ENCODE results near the gene ZDHHC11B.
"Not testable (repeated sequence)": the region's sequence is repeated elsewhere in the genome, so short reads cannot be mapped to it uniquely, and the experiment has no call there.

The ZDHHC11B gene

GRCh38 chr5:784428-785177, at the start of gene ZDHHC11B:
Gene ZDHHC11B (minus strand): TSS chr5:784729. CDS start chr5:766919, 17,810 bp downstream.
- DNase-seq (ENCODE audit: extremely low read depth in 1 of 2, low read depth in 1 of 2) = peak; percentile 62 to 91

- DNase-seq (ENCODE audit: extremely low read depth in 1 of 2, low read depth in 1 of 2) = not testable (repeated sequence)
Observed at GRCh38 chr5:834013-834412, 49.5 kb upstream of the ZDHHC11B start.

- not testable (repeated sequence) for DNase-seq (ENCODE audit: extremely low read depth in 1 of 2, low read depth in 1 of 2)
Observed at GRCh38 chr5:828194-828593, 43.7 kb upstream of the ZDHHC11B start.

GRCh38 chr5:825544-825943, 41.0 kb upstream of the ZDHHC11B start:
- not testable (repeated sequence) for DNase-seq (ENCODE audit: extremely low read depth in 1 of 2, low read depth in 1 of 2)

GRCh38 chr5:821504-821903, 37.0 kb upstream of the ZDHHC11B start:
- no peak for DNase-seq (ENCODE audit: extremely low read depth in 1 of 2, low read depth in 1 of 2)

- no peak for DNase-seq (ENCODE audit: extremely low read depth in 1 of 2, low read depth in 1 of 2)
Observed at GRCh38 chr5:820245-820644, 35.7 kb upstream of the ZDHHC11B start.

- DNase-seq (ENCODE audit: extremely low read depth in 1 of 2, low read depth in 1 of 2) = no peak
Observed at GRCh38 chr5:819078-819477, 34.5 kb upstream of the ZDHHC11B start.

GRCh38 chr5:816176-816575, 31.6 kb upstream of the ZDHHC11B start:
- DNase-seq (ENCODE audit: extremely low read depth in 1 of 2, low read depth in 1 of 2) = no peak

- DNase-seq (ENCODE audit: extremely low read depth in 1 of 2, low read depth in 1 of 2) = no peak
Observed at GRCh38 chr5:815449-815848, 30.9 kb upstream of the ZDHHC11B start.

- DNase-seq (ENCODE audit: extremely low read depth in 1 of 2, low read depth in 1 of 2) = not testable (repeated sequence)
Observed at GRCh38 chr5:813575-813974, 29.0 kb upstream of the ZDHHC11B start.

- not testable (repeated sequence) for DNase-seq (ENCODE audit: extremely low read depth in 1 of 2, low read depth in 1 of 2)
Observed at GRCh38 chr5:811384-811783, 26.9 kb upstream of the ZDHHC11B start.

- not testable (repeated sequence) for DNase-seq (ENCODE audit: extremely low read depth in 1 of 2, low read depth in 1 of 2)
Observed at GRCh38 chr5:807719-808514, 23.4 kb upstream of the ZDHHC11B start.

- DNase-seq (ENCODE audit: extremely low read depth in 1 of 2, low read depth in 1 of 2) = no peak
Observed at GRCh38 chr5:801472-801871, 16.9 kb upstream of the ZDHHC11B start.

GRCh38 chr5:801055-801454, 16.5 kb upstream of the ZDHHC11B start:
- not testable (repeated sequence) for DNase-seq (ENCODE audit: extremely low read depth in 1 of 2, low read depth in 1 of 2)

- not testable (repeated sequence) for DNase-seq (ENCODE audit: extremely low read depth in 1 of 2, low read depth in 1 of 2)
Observed at GRCh38 chr5:798505-799138, 14.1 kb upstream of the ZDHHC11B start.

- DNase-seq (ENCODE audit: extremely low read depth in 1 of 2, low read depth in 1 of 2) = not testable (repeated sequence)
Observed at GRCh38 chr5:797986-798385, 13.5 kb upstream of the ZDHHC11B start.

GRCh38 chr5:795873-796272, 11.3 kb upstream of the ZDHHC11B start:
- not testable (repeated sequence) for DNase-seq (ENCODE audit: extremely low read depth in 1 of 2, low read depth in 1 of 2)

GRCh38 chr5:794948-795347, 10.4 kb upstream of the ZDHHC11B start:
- DNase-seq (ENCODE audit: extremely low read depth in 1 of 2, low read depth in 1 of 2) = not testable (repeated sequence)

GRCh38 chr5:788703-789102, 4.2 kb upstream of the ZDHHC11B start:
- not testable (repeated sequence) for DNase-seq (ENCODE audit: extremely low read depth in 1 of 2, low read depth in 1 of 2)

GRCh38 chr5:787857-788233, 3.3 kb upstream of the ZDHHC11B start:
- DNase-seq (ENCODE audit: extremely low read depth in 1 of 2, low read depth in 1 of 2) = not testable (repeated sequence)

- DNase-seq (ENCODE audit: extremely low read depth in 1 of 2, low read depth in 1 of 2) = not testable (repeated sequence)
Observed at GRCh38 chr5:787224-787856, 2.8 kb upstream of the ZDHHC11B start.
